Activated CD4-positive, alpha-beta T cell treated with anti-CD3 and anti-CD28 coated beads for 48 hours (primary cell): Measurements from ENCODE around the gene ELAPOR1.

Experiments
- DNase-seq: peaks from one replicate; pipeline ENCODE4 v3.0.0-alpha.2; 2020

Gene ELAPOR1

DNA sequence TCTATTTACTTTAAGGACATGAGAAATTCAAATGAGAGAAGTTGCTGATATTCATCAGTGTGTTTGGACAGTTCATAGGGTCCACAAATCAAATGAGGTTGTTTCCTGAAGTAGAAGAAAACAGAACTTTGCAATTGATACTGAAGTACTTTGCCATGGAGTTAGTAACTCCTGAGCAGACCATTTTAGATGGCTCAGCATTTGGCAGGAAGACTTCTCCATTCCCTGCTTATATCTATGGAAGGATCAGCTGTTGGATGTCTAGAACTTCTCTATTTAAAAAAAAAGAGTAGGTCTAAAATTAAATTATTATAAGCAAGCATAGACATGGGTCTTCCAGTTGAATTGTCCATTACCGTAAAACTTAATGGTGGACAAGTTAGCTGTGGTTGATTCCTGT, 18.3 kb upstream of the ELAPOR1 start:
- DNase-seq = no peak

GRCh38 chr1:109096120-109096519, 17.8 kb upstream of the ELAPOR1 start:
- DNase-seq = no peak

DNA sequence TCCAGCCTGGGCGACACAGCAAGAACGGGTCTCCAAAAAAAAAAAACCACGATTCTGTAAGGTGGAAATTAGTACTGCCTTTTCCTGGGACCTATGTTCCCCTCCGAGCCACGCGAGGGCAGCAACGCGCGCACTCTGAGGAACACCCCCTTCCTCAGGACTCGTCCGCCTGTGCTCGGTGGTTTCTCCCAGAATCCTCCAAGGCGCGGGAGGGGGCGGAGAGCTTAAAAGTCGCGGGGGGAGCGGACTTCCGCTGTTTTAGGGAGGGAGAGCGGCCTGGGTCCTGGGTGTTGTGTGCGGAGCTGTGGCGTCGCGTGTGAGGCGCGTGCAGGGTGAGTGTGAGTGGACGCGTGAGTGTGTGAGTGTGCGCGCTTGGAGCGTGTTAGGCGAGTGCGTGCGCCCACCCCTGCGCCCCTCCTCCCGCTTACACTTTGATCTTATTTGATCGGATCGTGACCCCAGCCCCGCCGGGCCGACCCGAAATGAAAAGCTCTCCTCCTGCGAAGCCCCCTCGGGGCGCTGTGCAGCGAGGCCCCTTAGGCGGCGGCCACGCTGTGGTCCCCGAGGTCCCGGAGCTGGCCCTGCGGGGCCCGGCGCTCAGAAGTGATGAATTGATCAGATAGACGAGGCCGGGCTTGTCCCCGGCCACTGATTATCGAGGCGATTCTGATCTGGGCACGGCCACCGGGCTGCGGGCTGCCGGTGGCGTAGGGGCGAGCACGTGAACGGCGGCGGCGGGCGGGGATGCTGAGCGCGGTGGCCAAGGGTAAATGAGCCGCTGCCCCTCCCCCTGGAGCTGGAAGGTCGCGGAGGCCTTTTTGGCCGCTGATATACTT, 13.8 kb upstream of the ELAPOR1 start:
- peak; percentile 98 for DNase-seq

- DNase-seq = no peak
Measured at GRCh38 chr1:109104364-109105151, 9.4 kb upstream of the ELAPOR1 start.

DNA sequence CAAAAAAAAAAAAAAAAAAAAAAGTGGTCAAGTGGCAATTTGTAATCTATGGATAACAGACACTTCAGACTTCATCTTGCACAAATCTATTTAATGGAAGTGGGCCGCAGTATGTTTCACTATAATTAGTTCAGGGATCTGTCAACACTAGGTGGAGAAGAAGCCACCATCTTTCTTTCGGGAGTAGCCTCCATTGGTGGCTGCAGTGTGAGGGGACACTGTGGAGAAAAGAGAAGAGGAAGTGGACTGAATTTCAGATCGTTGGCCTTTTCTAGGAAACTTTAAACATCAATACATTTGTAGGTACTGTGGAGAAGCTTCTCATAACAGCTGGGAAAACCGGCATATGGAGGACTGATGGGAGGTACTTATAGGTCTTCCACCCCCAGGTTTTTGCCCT, 8.0 kb upstream of the ELAPOR1 start:
- no peak for DNase-seq

GRCh38 chr1:109107785-109108184, 6.1 kb upstream of the ELAPOR1 start:
- no peak for DNase-seq

GRCh38 chr1:109109906-109110305, 4.0 kb upstream of the ELAPOR1 start:
- no peak for DNase-seq

- DNase-seq = no peak
Measured at GRCh38 chr1:109111386-109112055, 2.4 kb upstream of the ELAPOR1 start.

DNA sequence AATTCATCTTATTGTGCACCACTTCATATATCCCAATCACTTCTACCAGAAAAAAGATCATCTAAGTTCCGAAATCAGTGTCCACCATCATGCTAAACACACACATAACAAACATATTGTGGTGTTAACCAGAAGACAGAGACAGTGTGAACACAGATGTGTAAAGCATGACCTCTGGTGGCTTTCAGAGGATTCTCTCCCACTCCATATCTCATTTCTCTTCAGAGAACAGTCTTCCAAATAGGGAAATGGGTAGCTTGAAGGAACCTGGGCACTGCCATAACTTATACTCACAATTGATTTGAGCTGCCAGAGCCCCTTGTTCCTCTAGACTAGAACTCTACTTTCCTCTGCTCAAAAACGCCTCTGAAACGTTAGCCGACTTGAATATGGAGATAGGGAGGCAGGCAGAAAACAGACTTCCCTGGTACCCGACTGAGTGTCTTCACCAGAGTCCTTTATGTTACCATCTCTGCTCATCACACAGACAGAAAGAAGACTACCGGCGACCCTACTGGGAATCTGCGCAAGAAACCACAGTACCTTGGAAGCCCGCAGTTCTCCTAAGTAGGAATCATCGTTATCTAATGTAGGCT, 1.8 kb upstream of the ELAPOR1 start:
- DNase-seq = no peak

DNA sequence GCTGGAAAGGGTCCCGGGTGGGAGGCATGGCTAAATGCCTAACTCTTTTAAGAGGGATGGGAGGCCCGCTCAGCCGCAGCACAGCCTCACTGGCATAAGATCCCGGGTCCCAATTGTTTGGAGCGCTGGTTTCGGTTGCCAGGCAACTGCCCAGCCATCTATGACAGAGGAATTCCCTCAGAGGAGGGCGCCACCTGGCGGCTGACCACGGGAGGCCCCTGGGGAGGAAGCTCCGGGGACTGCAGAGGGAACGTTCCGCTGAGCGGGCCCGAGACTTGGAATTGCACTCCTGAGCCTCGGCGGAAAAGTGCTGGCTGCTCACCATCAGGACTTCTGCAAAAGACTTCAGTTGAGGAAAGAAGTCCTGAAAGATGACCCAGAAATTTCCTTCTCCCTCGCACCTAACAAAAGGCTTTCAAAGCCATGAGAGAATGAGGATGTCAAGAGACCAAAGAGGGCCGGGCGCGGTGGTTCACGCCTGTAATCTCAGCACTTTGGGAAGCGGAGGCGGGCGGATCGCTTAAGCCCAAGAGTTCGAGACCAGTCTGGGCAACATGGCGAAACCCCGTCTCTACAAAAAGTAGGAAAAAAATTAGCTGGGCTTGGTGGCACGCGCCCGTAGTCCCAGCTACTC, 1.1 kb upstream of the ELAPOR1 start:
- peak; percentile 94 for DNase-seq

GRCh38 chr1:109114342-109114674, 393 bp downstream of the ELAPOR1 start:
- no peak for DNase-seq

DNA sequence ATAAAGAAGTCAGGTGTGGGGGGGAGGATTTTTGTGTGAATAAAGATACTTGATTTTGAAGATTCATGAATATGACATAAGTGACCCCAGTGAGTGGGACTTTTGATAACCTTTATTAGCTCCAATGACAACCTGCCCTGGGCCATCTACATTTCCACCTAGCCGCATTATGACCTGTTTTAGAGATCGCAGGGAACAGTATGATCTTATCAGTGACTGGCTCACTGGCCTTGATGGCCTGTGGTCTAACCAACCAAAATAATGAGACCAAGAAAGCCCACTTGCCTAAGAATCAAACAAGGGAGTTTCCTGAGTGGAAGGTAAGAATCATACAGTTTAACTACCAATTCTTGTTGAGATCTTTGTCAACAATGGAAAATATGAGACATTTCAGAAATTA, 1.8 kb downstream of the ELAPOR1 start:
- peak; percentile 24 for DNase-seq

DNA sequence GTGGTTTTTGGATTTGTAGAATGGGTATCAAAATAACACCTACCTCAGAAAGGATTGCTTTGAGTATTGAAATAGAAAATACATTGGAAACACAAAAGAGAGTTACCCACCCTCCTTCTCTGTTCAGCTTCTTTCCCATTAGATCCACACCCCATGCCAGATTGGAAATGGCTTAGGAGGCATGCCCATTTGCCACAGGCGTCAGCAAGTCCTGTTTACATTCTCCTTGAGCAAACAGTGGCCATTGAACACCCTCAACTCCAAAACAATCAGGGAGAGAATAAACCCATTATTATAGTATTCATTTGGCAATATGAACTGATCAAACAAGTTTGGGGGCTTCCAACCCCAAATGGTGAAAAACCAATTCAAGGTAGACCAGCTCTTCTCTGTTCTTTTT, 2.4 kb downstream of the ELAPOR1 start:
- DNase-seq = no peak

DNA sequence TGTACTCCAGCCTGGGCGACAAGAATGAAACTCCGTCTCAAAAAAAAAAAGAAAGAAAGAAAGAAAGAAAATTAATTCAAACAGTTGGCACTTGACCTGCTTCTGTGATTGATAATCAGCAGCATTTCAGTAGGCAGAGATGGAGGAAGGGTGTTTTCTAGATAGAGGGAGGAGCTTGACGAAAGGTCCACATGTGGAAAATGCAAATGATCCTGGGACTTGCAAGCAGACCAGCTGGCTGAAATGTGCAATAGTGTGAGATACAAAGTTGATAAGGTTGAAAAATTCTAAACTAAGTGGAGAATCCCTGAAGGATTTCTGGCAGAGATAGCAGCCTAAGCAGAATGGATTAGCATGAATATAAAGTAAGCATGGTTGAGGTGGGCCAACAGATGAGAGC, 4.2 kb downstream of the ELAPOR1 start:
- DNase-seq = no peak

- DNase-seq = no peak
Measured at GRCh38 chr1:109120356-109120755, 6.4 kb downstream of the ELAPOR1 start.

- no peak for DNase-seq
Measured at GRCh38 chr1:109131059-109131458, 17.1 kb downstream of the ELAPOR1 start.

DNA sequence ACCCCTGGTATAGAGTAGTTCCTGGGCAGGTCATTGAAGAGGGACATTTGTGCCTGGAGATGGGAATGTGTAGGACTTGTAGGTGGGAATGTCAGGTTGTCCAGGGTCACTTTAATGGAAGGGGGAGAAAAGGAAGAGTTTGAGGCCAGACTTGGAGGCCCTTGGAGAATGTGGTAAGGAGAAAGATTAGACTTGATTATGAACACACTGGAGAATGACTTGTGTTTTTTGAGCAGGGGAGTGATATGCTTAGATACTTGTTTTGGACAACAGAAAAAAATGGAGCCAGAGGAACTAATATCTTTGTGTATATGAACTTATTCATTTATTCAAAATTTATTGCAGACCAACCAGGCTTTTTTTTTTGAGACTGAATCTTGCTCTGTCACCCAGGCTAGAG, 17.9 kb downstream of the ELAPOR1 start:
- no peak for DNase-seq

GRCh38 chr1:109133002-109133706, 19.2 kb downstream of the ELAPOR1 start:
- no peak for DNase-seq

DNA sequence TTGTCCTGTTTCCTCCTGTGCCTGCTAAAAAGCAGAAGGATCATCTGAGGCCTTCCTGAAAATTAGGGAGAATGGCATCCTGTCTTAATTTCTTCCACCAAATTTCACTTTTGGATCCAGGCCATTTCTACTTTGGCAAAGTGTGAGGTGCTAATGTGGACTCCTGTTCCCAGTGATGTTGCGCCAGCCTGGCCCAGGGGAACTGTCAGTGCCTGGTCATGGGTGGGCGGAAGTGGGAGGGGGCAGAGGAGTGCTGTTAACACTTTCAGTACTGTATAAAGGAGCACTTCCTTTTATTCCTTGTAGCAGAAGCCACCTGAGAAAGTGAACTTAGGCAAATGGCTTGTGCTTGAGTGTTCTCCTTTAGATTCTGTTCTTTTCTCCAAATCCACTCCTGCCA, 19.9 kb downstream of the ELAPOR1 start:
- DNase-seq = peak; percentile 16

DNA sequence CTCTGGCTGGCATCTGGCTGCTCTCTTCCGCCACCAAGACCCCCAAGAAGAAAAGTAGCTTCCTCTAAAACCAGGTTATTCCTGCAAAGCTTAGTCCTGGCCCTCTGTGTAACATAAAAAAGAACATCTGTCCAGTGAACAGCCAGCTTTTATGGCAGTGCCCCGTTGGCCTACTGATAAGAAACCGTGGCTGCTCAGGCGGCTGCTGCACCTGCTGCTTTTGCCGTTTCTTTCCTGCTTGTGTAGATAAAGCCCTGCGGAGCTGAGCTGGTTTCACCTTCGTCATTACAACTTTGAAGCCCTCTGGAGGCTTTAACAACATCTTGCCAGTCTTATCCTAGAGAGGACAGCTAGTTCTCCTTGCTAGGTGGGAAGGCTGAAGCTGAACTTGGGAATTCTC, 20.5 kb downstream of the ELAPOR1 start:
- peak; percentile 20 for DNase-seq

GRCh38 chr1:109135940-109136339, 22.0 kb downstream of the ELAPOR1 start:
- DNase-seq = no peak

GRCh38 chr1:109136766-109137165, 22.9 kb downstream of the ELAPOR1 start:
- no peak for DNase-seq
